AG04450 (cell line): ENCODE results near the gene SYN1. TPM values are rescaled to one million over a fixed set of nuclear protein-coding genes. Genes with fewer than 3 reads are reported as not detected.

Experiments
- CTCF ChIA-PET: fragments of 300-600, 350-600 bp; formaldehyde crosslinking; extraction: SDS; loops from one replicate; lab custom pipeline; 2022; ENCODE audit warnings: antibody characterized with exemption, inconsistent platforms; lab: Charles Lee
- POLR2A ChIA-PET: fragments of 350-600 bp; formaldehyde crosslinking; extraction: SDS; loops from one replicate; lab custom pipeline; 2021; ENCODE audit warnings: antibody characterized with exemption, inconsistent platforms; lab: Yijun Ruan, JAX
- DNase-seq: peaks from one replicate; pipeline ENCODE4 v3.0.0-alpha.2; 2011; ENCODE audit warnings: low read depth, low spot score
- H3K27ac ChIP-seq: one replicate; pipeline ENCODE4 v1.5.1; 2012; ENCODE audit warnings: low read depth, low read length, control low read depth
- H3K27me3 ChIP-seq: one replicate; pipeline ENCODE4 v1.6.0; 2012; ENCODE audit warnings: low read length; ENCODE audit not compliant: control insufficient read depth, insufficient read depth
- H3K4me3 ChIP-seq: 2 replicates; pipeline ENCODE4 v1.5.1; 2011; ENCODE audit warnings: mild to moderate bottlenecking, low read depth, low read length, control low read depth
- H3K9me3 ChIP-seq: 2 replicates; pipeline ENCODE4 v1.5.1; 2012; ENCODE audit warnings: low read length; ENCODE audit not compliant: control insufficient read depth, insufficient read depth
- polyA plus RNA-seq: library from polyadenylated mRNA; depleted of rRNA; stranded (reverse); fragments of >200 nt; gene quantifications from 2 replicates; pipeline ENCODE4 v1.2.3, GENCODE V29; 2011
- TF ChIP-seq, protein P1 (sequence below): IDR thresholded peaks from 2 replicates; pipeline ENCODE4 v1.5.1; 2011; ENCODE audit warnings: low read depth, low read length, control low read depth, inconsistent platforms

The SYN1 gene
- polyA plus RNA-seq, 1 experiment, result 0.37 TPM

DNA sequence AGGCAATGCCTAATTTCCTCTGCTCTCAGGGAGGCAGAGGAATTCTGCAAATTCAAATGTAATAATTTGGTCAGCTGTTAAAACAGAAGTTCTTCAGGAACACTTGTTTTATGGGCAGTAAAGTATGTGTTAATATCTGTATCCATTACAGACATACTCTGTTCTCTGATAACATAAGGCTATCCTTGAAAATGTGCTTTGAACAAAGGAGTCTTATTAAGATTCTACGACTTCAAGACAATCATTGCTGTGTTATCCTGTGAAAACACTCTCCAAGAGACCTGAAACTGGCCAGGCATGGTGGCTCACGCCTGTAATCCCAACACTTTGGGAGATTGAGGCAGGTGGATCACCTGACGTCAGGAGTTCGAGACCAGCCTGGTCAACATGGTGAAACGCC lies 12.0 kb upstream of the SYN1 start:
- DNase-seq, result no peak
- no peak overlapping the region for H3K4me3 ChIP-seq
- no peaks in the 10 kb centered on the region for H3K9me3 ChIP-seq
- TF ChIP-seq, protein P1, sequence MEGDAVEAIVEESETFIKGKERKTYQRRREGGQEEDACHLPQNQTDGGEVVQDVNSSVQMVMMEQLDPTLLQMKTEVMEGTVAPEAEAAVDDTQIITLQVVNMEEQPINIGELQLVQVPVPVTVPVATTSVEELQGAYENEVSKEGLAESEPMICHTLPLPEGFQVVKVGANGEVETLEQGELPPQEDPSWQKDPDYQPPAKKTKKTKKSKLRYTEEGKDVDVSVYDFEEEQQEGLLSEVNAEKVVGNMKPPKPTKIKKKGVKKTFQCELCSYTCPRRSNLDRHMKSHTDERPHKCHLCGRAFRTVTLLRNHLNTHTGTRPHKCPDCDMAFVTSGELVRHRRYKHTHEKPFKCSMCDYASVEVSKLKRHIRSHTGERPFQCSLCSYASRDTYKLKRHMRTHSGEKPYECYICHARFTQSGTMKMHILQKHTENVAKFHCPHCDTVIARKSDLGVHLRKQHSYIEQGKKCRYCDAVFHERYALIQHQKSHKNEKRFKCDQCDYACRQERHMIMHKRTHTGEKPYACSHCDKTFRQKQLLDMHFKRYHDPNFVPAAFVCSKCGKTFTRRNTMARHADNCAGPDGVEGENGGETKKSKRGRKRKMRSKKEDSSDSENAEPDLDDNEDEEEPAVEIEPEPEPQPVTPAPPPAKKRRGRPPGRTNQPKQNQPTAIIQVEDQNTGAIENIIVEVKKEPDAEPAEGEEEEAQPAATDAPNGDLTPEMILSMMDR, result no peak
- H3K27me3 ChIP-seq, result no peaks in the 10 kb centered on the region
- CTCF ChIA-PET, result no interaction called here
- H3K27ac ChIP-seq, result no peak overlapping the region
- POLR2A ChIA-PET, result no interaction called here

DNA sequence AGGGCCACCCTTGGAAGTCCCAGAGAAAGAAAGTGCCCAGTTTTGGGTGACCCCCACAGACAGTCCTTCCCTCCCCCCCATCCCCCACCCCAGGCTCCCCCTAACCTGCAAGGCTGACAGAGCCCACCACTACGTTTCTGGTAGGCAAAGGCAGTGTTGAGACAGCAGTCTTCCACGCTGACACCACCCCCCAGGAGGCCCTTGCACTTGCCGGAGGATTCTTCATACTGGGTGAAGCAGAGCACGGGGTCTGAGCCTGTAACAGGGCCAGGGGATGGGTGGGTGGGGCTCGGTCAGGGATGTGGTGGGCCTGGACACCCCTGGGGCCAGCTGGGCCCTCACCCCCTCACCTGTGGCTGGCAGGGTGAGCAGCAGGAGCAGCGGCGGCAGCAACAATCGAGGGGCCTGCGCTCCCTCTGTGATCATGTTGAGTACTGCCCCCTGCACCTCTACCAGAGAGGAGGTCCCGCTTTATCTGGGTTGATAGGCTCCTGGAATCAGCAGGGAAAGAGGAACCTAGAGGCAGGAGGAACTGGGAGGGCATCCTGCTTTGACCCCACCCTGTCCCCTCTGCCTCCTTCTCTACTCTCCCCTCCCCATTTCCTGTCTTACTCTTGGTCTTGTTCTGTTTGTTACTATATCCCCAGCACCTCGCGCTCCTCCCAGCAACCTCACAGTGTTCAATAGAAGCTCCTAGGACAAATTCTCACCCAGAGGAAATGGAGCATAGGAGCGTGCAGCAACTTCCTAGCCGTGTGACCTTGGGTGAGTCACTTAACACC lies 10.0 kb upstream of the SYN1 start, which contains the start of gene CFP:
CFP (minus strand) TSS at position 512 of the 782 bp plus-strand sequence; CDS start at position 426, 86 bp downstream.
- no peaks in the 10 kb centered on the region for H3K27me3 ChIP-seq
- DNase-seq, result no peak
- TF ChIP-seq, protein P1, result no peak
- H3K27ac ChIP-seq, result no peak within 1 kb of the TSS
- ChIA-PET POLR2A (no interaction called here), CTCF (interaction anchor here (0.7 to 1.3 kb wide), 2 partner anchors 14 to 398 kb away, joined by 3 to 7 read pairs; no protein-coding TSS in a partner anchor)
- no peaks in the 10 kb centered on the region for H3K9me3 ChIP-seq
- H3K4me3 ChIP-seq, result no peak within 1 kb of the TSS

DNA sequence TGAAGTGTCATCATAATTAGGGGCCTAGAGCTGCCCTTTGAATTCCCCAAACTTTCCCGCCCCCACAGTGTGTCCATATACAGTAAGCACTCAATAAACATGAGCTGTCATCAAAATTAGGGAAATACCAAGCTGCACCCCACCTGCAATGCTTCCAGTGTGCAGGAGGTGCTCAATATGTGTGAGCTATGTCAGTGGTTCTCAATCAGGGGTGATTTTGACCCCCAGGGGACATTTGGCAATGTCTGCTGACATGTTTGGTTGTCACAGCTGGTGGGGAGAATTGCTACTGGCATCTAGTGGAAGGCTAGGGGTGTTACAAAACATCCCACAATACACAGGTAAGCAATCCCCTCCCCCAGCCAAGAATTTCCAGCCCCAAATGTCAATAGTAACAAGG lies 9.3 kb upstream of the SYN1 start:
- Histone ChIP-seq H3K4me3 (no peak overlapping the region), H3K27ac (no peak overlapping the region), H3K27me3 (no peaks in the 10 kb centered on the region), H3K9me3 (no peaks in the 10 kb centered on the region)
- DNase-seq, result no peak
- ChIA-PET POLR2A (no interaction called here), CTCF (interaction anchor here (1.3 kb wide), 1 partner anchor 15 kb away, joined by 7 read pairs; no protein-coding TSS in a partner anchor)
- TF ChIP-seq, protein P1, result no peak

DNA sequence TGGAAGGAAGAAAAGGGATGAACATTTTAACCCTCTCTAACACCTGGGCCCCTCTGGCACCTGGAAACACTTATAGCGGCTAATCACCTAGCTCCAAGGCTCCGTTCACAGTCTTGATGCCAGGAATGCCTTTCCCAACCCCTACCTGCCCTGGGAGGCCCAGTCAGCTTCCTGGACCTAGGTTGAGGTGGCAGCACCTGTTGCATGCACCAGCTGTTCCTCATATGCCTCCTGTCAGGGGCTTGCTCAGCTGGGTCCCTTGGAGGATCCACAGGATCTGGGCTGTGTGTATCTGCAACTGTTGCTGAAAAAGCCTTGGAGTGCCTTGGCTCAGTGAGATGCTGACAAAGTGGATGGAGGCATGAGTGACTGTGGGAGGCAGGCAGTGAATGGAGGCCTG lies 5.7 kb upstream of the SYN1 start:
- H3K9me3 ChIP-seq, result no peaks in the 10 kb centered on the region
- no peak overlapping the region for H3K27ac ChIP-seq
- CTCF ChIA-PET, result interaction anchor here (1.8 kb wide), 1 partner anchor 19 kb away, joined by 12 read pairs; no protein-coding TSS in a partner anchor
- TF ChIP-seq, protein P1, result no peak
- H3K27me3 ChIP-seq, result no peaks in the 10 kb centered on the region
- DNase-seq, result no peak
- POLR2A ChIA-PET, result interaction anchor here (0.6 kb wide), 1 partner anchor 43 kb away, joined by 4 read pairs; the partner anchor contains the start of gene TIMP1
- no peak overlapping the region for H3K4me3 ChIP-seq

DNA sequence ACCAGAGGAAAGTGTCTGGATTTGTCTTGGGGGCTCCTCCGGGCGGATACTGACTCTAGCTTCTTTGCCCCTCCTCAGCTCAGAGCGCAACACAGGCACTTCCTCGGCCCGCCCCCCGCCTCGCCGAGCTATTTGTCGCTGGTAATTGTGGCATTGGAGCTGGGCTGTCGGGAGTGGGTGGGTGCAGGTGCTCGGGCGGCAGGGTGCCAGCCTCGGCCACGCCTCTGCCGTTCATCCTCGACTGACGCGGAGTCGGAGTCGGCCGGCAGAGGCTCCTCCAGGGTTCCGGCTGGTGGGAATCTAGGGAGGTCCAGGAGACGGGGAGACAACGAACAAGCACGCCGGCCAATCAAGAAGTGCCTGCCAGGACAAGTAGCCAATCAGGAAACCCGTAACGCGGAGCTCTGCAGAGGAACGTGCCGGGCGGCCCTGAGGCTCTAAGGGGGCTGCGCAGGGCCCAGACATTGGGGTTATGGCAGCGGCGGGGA lies 3.9 kb upstream of the SYN1 start:
- peak; percentile 32 for DNase-seq
- POLR2A ChIA-PET, result interaction anchor here (1.0 to 1.1 kb wide), 2 partner anchors 25 to 42 kb away, joined by 3 read pairs; partner anchors contain the start of gene TIMP1
- H3K4me3 ChIP-seq, result peak overlapping the region; percentile 53

More for the DNA sequence above, 3.9 kb upstream of the SYN1 start:
- H3K27ac ChIP-seq, result no peak overlapping the region
- CTCF ChIA-PET, result interaction anchor here (0.6 to 1.8 kb wide), 2 partner anchors 20 to 21 kb away, joined by 3 to 12 read pairs; no protein-coding TSS in a partner anchor
- TF ChIP-seq, protein P1, result no peak
- H3K27me3 ChIP-seq, result no peaks in the 10 kb centered on the region
- H3K9me3 ChIP-seq, result no peaks in the 10 kb centered on the region
